ENCODE measurements around the gene OR1I1.
"Not testable (repeated sequence)": the region's sequence is repeated elsewhere in the genome, so short reads cannot be mapped to it uniquely, and the experiment has no call there.

OR1I1 gene, protein sequence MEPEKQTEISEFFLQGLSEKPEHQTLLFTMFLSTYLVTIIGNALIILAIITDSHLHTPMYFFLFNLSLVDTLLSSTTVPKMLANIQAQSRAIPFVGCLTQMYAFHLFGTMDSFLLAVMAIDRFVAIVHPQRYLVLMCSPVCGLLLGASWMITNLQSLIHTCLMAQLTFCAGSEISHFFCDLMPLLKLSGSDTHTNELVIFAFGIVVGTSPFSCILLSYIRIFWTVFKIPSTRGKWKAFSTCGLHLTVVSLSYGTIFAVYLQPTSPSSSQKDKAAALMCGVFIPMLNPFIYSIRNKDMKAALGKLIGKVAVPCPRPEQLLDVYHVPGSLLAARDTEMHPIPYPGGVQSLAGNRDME

GRCh38 chr19:15081911-15082310 lies at the start of gene OR1I1:
TSS of gene OR1I1 (plus strand) at chr19:15082211. CDS start at chr19:15087066, 4,855 bp downstream.
- no peak for DNase-seq

DNA sequence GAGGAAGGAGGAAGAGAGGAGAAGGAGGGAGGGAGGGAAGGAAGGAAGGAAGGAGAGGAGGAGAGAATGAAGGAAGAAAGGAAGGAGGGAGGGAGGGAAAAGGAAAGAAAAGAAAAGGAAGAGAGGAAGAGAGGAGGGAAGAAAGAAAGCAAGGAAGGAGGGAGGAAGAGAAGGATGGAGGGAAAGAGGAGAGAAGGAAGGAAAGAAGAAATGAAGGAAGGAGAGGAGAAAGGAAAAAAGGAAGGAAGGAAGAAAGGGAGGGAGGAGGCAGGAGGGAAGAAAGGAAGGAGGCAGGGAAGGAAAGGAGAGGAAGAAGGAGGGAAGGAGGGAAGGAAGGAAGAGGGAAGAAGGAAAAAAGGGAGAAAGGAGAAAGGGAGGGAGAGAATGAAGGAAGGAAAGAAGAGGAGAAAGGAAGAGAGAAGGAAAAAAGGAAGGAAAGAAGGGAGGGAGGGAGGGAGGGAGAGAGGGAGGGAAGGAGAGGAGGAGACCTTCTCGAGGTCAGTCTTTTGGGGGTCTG lies 46.2 kb upstream of the OR1I1 start:
- DNase-seq: no peak

DNA sequence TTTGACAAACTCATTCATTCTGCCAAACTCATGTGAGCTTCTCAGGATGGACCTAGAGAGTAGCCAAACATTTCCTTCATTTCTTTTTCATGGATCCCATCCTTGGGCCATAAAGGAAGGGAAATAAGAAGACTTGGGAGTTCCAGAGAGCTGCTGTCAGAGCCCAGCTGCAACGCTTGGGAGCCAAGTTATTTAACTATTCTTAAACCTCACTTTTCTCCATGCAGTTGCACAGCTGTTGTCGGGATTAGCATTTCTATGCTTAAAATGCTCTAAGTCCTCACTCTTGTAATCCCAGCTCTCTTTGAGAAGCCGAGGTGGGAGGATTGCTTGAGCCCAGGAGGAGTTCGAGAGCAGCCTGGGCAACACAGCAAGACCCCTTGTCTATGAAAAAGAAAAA lies 44.4 kb upstream of the OR1I1 start:
- no peak for DNase-seq

- DNase-seq: no peak
Measured at GRCh38 chr19:15038294-15038693, 43.7 kb upstream of the OR1I1 start.

DNA sequence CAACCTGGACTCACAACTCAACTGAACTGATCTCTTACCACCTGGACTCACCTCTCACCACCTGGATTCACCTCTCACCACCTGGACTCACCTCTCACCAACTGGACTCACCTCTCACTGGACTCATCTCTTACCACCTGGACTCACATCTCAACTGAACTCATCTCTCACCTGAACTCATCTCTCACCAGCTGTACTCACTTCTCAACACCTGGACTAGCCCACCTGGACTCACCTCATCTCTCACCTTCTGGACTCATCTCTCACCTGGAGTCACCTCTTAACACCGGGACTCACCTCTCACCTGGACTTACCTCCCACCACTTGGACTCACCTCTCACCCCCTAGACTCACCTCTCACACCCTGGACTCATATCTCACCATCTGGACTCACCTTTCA lies 40.0 kb upstream of the OR1I1 start:
- no peak for DNase-seq

GRCh38 chr19:15042826-15043225 lies 39.2 kb upstream of the OR1I1 start:
- no peak for DNase-seq

DNA sequence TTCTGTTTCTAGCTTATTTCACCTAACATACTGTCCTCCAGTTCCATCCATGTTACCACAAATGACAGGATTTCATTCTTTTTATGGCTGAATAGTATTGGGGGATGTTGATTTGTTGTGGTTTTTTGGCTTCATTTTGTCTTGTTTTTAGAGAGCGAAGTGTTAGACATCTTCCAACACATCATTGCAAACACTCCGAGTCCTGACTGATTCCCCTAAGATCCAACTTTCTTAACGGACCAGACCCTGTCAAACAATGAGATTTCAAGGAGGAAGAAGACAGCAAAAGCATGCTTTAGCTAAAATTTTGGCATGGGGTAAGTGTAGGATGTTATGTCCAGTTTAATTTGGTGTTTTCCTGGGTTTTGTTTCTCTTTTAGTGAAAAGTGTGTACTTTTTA lies 36.5 kb upstream of the OR1I1 start:
- DNase-seq: no peak

GRCh38 chr19:15047680-15048079 lies 34.3 kb upstream of the OR1I1 start:
- no peak for DNase-seq

DNA sequence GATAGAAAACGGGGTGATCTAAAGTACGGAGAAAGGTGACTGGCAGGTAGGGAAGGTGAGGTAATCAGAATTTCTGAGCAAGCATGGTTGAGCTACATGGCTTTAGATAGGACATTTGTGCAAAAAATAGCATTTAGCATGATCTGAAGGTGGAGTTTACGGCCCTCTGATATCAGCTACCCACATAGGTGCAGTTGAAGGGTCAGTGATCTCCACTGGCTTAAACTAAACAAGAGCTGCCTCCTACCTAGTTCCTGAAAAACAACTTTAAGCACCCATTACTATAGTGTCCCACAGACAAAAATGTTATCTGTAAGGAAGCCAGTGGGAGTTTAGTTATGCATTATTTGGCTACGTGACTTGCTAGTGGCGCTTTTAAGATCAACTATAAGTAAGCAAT lies 33.9 kb upstream of the OR1I1 start:
- no peak for DNase-seq

DNA sequence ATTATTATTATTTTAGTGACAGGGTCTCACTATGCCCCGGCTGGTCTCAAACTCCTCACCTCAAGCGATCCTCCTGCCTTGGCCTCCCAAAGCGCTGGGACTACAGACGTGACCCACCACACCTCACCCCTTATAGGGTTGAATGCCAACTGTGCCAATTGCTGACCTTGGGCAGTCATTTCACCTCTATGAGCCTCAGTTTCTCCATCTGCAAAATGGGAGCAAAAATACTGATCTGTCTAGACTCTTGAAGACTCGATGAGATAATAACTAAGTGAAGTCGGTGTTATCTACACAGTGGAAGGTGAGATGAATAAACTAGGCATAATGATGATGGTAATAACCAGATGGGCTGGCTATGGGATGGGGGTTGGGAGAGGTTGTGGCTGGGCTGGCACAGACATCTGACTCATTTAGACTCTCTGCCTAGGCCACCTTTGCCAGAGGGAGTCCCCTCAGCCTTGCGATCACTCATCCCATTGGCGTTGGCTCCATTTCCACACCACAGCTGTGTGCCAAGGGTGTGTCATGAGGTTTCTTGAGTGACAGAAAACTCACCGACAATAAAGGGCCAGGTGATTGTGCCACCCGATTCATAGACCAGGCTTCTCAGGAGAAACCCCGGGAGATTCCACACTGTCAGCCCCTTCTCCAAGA lies 33.0 kb upstream of the OR1I1 start, which contains the start of gene CASP14:
Gene CASP14, plus strand, starts transcription at position 596 of the 657 bp plus-strand sequence. CDS start 2,772 bp downstream, outside the sequence.
- DNase-seq: no peak

- DNase-seq: no peak
Measured at GRCh38 chr19:15050639-15051038, 31.4 kb upstream of the OR1I1 start.

DNA sequence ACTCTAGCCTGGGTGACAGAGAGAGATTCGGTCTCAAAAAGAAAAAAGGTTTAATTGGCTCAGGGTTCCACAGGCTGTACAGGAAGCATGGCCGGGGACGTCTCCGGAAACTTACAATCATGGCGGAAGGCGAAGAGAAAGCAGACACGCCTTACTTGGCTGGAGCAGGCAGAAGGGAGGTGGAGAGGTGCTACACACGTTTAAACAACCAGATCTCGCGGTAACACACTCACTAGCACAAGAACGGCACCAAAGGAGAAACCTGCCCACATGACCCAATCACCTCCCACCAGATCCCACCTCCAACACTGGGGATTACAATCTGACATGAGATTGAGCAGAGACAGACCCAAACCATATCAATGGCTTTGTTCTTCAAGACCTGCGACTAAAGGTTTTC lies 20.0 kb upstream of the OR1I1 start:
- DNase-seq: no peak

DNA sequence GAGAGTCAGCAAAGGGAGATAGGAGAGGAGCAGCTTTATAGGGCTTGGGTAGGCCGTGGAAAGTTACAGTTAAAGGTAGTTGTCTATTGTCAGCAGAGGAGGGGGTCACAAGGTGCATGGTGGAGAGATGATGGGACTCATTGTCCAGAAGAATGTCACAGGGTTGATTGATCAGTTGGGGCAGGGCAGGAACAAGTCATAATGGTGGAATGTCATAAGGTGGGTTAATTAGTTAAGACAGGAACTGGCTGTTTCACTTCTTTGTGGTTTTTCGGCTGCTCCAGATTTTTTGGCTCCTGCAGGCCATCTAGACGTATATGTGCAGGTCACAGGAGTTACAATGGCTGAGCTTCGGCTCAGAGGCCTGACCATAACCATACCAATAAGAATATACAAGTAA lies 11.6 kb upstream of the OR1I1 start:
- not testable (repeated sequence) for DNase-seq

DNA sequence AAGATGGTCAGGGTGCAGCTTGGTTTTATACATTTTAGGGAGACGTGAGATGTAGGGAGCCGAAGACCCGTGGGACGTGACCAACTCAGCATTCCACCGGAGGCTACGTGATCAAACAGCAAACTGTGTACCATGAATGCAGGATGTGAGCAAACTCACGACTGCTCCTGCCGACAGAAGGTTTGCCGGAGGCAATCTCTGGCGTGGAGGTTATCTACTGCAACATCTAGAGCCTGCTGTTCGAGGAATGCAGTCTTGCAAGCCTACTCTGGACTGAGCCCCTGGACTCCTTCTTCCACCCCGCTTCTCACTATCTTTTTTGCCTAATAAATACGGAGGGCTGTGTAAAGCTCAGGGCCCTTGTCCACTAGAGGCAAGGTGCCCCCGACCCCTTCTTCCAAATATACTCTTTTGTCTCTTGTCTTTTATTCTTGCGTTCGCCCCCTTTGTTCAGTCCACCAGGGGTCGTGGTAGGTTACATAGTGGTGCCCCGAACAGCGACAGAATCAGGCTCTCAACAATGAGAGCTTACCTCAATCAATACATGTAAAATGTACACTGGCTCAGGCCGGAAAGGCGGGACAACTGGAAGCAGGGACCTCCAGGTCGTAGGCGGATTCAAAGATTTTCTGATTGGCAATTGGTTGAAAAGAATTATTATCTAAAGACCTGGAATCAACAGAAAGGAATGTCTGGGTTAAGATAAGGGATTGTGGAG lies 8.9 kb upstream of the OR1I1 start:
- no peak for DNase-seq

- no peak for DNase-seq
Measured at GRCh38 chr19:15074371-15074770, 7.6 kb upstream of the OR1I1 start.

DNA sequence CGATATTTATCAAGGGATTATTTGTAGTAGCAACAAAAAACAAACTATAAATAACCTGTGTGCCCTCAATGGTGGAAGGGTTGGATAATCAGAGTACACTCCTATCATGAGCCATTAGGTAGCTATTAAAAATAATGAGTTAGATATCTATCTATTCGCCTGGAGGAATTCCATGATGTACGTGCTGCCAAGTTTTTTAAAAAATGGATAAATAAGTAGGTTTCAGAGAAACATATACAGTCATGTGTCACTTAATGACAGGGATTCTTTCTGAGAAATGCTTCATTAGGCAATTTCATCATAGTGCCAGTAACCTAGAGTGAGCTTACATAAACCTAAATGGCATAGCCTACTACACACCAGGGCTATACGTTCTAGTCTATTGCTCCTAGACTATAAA lies 6.2 kb upstream of the OR1I1 start:
- DNase-seq: no peak

GRCh38 chr19:15080002-15080401 lies 2.0 kb upstream of the OR1I1 start:
- DNase-seq: not testable (repeated sequence)

DNA sequence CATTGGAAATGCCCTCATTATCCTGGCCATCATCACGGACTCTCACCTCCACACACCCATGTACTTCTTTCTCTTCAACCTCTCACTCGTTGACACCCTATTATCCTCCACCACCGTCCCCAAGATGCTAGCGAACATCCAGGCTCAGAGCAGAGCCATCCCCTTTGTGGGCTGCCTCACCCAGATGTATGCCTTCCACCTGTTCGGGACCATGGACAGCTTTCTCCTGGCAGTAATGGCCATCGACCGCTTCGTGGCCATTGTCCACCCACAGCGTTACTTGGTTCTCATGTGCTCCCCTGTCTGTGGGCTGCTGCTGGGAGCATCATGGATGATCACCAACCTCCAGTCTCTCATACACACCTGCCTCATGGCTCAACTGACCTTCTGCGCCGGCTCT lies 5.2 kb downstream of the OR1I1 start:
- no peak for DNase-seq

DNA sequence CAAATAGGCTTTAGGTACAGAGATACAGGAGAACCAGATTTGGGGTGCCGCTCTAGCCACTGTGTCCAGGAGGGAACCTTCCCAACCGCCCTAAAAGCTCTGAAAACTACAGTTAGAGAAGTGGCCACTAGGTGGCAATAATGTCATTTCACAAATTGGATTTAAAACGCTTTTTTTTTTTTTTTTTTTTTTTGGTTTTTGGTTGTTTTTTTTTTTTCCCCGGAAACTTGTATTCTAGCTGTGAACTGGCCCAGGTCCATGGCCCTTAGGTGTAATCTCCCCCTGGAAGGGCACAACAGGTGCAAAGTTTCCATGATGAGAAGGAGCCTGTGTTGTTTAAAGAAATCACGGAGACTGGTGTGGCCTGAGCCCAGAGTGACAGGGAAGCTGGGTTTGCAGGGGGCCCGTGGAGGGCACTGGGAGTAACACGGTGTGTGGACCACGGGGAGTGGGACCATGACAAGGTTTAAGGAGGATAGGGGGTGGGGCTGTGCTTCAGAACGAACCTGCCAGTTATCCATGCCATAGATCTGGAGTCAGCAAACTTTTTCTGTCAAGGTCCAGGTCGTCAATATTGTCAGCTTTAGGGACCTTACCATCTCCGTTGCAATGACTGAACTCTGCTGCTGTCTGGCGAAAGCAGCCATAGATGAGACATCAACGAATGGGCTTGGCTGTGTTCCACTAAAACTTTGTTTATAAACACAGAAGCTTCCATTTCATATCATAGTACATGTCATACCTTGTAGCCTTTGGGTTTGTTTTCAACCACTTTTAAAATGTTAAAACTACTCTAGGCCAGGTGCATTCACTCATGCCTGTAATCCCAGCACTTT lies 10.1 kb downstream of the OR1I1 start:
- DNase-seq: no peak

DNA sequence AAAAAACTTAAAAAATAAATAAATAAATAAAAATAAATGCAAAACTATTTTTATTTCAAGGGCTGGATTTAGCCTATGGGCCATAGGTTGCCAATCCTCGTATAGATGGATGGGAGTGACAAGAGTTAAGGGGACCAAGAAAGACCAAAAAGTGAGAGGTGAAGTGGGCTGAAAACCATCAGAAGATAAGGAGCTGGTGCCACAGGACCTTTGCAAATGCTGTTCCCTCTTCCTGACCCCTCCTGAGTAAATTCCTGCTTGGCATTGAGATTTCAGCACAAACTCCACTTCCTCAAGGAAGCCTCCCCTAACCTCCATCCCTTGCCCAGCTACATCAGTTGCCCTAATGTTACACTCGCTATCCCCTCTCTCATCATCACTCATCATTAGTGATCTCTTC lies 11.0 kb downstream of the OR1I1 start:
- DNase-seq: no peak

DNA sequence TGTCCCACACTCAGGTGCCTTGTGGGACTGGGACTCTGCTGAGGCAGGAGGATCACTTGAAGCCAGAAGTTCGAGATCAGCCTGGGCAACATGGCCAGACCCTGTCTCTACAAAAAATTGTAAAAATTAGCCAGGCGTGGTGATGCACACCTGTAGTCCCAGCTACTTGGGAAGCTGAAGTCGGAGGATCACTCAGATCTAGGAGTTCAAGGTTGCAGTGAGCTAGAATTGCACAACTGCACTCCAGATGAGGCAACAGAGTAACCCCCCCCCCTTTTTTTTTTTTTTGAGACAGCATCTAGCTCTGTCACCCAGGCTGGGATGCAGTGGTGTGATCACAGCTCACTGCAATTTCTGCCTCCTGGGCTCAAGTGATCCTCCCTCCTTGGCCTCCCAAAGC lies 14.2 kb downstream of the OR1I1 start:
- DNase-seq: no peak

DNA sequence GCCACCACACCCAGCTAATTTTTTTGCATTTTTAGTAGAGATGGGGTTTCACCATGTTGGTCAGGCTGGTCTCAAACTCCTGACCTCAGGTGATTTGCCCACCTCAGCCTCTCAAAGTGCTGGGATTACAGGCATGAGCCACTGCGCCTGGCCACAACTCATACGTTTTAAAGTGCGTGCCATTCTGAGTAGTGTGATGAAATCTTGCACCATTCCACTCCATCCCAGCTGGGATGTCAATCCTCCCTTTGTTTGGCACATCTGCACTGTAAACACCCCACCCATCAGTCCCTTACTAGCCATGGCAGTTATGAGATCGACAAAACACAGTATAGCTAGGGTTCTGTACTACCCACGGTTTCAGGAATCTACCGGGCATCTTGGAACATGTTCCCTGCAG lies 16.0 kb downstream of the OR1I1 start:
- not testable (repeated sequence) for DNase-seq

GRCh38 chr19:15098460-15098859 lies 16.4 kb downstream of the OR1I1 start:
- no peak for DNase-seq
